Mesothelial cell of epicardium (in vitro differentiated cells): Measurements from ENCODE around the gene RACGAP1. TPM values are rescaled to one million over a fixed set of nuclear protein-coding genes. Genes with fewer than 3 reads are reported as not detected.
A peak's percentile ranks its signal among the peaks of the same experiment; 100 is the strongest.

Experiments used
- DNase-seq, 2 experiments: peaks; one replicate each; pipeline ENCODE4 v3.0.0; 2021; ENCODE audit warnings: low spot score in 2 of 2; ENCODE audit not compliant: unreplicated experiment in 2 of 2
- H3K27ac Mint-ChIP-seq: 2 replicates; pipeline ENCODE4 v1.8.0; 2021; ENCODE audit warnings: mixed read lengths
- H3K27me3 Mint-ChIP-seq: 2 replicates; pipeline ENCODE4 v1.8.0; 2021; ENCODE audit warnings: low read depth, mixed read lengths
- H3K36me3 Mint-ChIP-seq: 2 replicates; pipeline ENCODE4 v1.8.0; 2021; ENCODE audit warnings: mixed read lengths
- H3K4me1 Mint-ChIP-seq: 2 replicates; pipeline ENCODE4 v1.8.0; 2021; ENCODE audit warnings: mixed read lengths
- H3K4me3 Mint-ChIP-seq: 2 replicates; pipeline ENCODE4 v1.8.0; 2021; ENCODE audit warnings: mild to moderate bottlenecking, moderate library complexity, mixed read lengths
- H3K9me3 Mint-ChIP-seq: 2 replicates; pipeline ENCODE4 v1.8.0; 2021; ENCODE audit warnings: mixed read lengths
- CTCF ChIP-seq: fragments of 200-600 bp; sonication (generic); IDR thresholded peaks from one replicate; pipeline ENCODE4 v1.5.0; 2021; ENCODE audit warnings: antibody characterized with exemption; ENCODE audit not compliant: unreplicated experiment
- total RNA-seq: library from RNA; stranded (reverse); gene quantifications from 3 replicates; pipeline ENCODE4 v1.2.1, GENCODE V29; 2021

RACGAP1 gene
- total RNA-seq, 1 donor from 2014 or later, result 29.8 TPM

DNA sequence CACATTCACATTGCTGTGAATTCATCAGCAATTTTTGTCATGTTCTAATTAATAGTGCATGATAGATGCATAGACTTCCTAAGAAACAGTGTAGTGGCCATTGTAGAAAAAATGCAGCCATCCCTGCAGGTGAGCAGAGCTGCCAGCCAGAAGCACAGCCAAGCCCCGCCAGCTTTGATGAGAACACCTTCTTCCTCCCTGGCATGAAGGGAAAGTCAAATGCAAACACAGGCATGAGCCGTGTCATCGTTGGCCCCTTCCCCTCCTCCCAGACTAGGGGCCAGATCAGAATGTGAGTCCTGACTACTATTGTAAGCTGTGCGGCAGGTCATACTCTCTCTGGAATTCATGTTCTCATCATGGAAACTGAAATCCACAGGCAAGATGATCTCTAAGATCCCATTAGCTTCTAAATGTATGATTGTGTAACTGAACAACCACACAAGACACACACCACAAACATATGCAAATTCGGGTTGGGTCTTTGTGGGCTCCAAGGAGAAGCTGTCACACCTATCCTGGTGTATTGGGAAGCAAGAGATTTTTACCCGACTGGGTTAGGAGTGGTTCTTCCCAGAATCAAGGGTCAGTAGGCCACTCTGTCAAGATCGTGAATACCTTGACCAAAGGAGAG lies 77.6 kb downstream of the RACGAP1 start:
- Mint-ChIP-seq H3K9me3 (no peaks in the 10 kb centered on the region), H3K27me3 (peaks cover 20% of the 10 kb centered on the region), H3K4me3 (no peak overlapping the region), H3K36me3 (no peaks in the 10 kb centered on the region), H3K27ac (no peak overlapping the region), H3K4me1 (peaks cover 21% of the 10 kb centered on the region)
- no peak for DNase-seq
- no peak for TF ChIP-seq CTCF

DNA sequence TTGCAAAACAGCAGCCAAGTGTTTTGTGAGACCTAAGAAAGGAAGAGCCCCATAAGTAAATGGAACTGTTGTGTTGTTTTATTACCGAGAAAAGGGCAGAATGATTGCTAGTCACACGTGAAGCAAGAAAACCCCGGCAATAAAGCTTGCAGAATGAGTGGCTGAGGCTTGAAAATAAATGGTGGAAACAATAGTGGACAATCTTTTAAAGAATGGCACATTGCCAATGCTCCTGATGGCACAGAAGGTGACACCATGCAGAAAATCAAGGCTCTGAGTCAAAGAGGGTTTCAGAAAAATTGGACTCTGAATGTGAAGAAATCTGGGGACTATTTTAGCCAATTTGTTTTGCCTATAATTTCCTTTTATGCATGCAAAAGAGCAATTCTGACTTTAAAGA lies 78.8 kb downstream of the RACGAP1 start:
- Mint-ChIP-seq H3K4me1 (peaks cover 21% of the 10 kb centered on the region), H3K27me3 (peaks cover 20% of the 10 kb centered on the region), H3K36me3 (no peaks in the 10 kb centered on the region), H3K4me3 (no peak overlapping the region), H3K27ac (no peak overlapping the region), H3K9me3 (no peaks in the 10 kb centered on the region)
- TF ChIP-seq CTCF, result no peak
- no peak for DNase-seq

GRCh38 chr12:49946086-49946485 lies 79.2 kb downstream of the RACGAP1 start:
- peaks cover 20% of the 10 kb centered on the region for H3K27me3 Mint-ChIP-seq
- no peaks in the 10 kb centered on the region for H3K36me3 Mint-ChIP-seq
- no peak for TF ChIP-seq CTCF
- H3K27ac Mint-ChIP-seq, result no peak overlapping the region
- H3K4me1 Mint-ChIP-seq, result peaks cover 21% of the 10 kb centered on the region
- H3K9me3 Mint-ChIP-seq, result no peaks in the 10 kb centered on the region
- no peak for DNase-seq
- H3K4me3 Mint-ChIP-seq, result no peak overlapping the region

DNA sequence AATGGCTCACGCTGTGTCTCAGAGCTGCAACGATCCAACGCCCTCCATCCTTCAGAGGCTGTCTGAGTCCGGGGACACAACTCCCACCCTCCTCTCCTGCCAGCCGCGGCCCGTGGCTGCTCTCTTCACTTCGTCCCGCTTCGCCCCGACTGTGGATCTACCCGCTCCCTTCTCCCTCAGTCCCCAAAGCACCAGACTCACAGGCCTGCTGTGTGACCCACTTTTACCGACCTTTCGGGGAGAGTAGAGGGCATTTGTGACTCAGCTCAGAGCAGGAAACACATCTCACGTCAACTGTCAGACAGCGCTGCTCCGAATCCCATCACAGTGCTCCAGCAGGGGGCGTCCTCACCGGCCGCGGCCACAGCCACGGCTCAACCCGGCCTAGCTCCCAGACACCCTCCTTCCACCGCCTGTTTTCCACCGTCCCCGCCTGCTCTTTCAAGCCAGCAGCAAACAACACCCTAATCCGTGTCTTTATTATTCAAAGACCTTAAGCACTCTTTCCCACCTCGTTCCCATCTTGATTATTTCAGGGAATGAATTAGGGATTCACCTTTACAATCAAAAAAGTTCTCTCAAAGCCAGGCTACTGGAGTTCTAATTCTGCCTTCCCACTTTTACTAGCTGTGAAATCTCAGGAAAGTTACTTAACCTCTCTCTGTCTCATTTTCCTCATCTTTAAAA lies 79.8 kb downstream of the RACGAP1 start:
- DNase-seq, result peak; percentile 61 to 86
- H3K36me3 Mint-ChIP-seq, result no peaks in the 10 kb centered on the region
- H3K27me3 Mint-ChIP-seq, result peaks cover 20% of the 10 kb centered on the region
- peak; percentile 82 for TF ChIP-seq CTCF
- H3K27ac Mint-ChIP-seq, result no peak overlapping the region
- H3K4me3 Mint-ChIP-seq, result peak overlapping the region; percentile 67
- no peaks in the 10 kb centered on the region for H3K9me3 Mint-ChIP-seq
- peaks cover 21% of the 10 kb centered on the region for H3K4me1 Mint-ChIP-seq

GRCh38 chr12:49944718-49945117 lies 80.6 kb downstream of the RACGAP1 start:
- peaks cover 20% of the 10 kb centered on the region for H3K27me3 Mint-ChIP-seq
- H3K4me3 Mint-ChIP-seq, result no peak overlapping the region
- no peak overlapping the region for H3K27ac Mint-ChIP-seq
- TF ChIP-seq CTCF, result no peak
- no peaks in the 10 kb centered on the region for H3K36me3 Mint-ChIP-seq
- peaks cover 14% of the 10 kb centered on the region for H3K4me1 Mint-ChIP-seq
- no peak for DNase-seq
- no peaks in the 10 kb centered on the region for H3K9me3 Mint-ChIP-seq
